Measurements from ENCODE around the gene LRFN3. TPM values are rescaled to one million over a fixed set of nuclear protein-coding genes. Genes with fewer than 3 reads are reported as not detected.

The LRFN3 gene
- total and polyA plus RNA-seq, 2 of the 13 experiments (the other 11 are each of a cell fraction or from before 2014, with no cell fraction given), result 0.74 to 1.6 TPM

- TF ChIP-seq, protein P1, sequence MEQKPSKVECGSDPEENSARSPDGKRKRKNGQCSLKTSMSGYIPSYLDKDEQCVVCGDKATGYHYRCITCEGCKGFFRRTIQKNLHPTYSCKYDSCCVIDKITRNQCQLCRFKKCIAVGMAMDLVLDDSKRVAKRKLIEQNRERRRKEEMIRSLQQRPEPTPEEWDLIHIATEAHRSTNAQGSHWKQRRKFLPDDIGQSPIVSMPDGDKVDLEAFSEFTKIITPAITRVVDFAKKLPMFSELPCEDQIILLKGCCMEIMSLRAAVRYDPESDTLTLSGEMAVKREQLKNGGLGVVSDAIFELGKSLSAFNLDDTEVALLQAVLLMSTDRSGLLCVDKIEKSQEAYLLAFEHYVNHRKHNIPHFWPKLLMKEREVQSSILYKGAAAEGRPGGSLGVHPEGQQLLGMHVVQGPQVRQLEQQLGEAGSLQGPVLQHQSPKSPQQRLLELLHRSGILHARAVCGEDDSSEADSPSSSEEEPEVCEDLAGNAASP (CRISPR knock-in tag; IDR thresholded peaks at IDR 0.05; ENCODE audit: borderline replicate concordance), result peak; percentile 74
- TF ChIP-seq ZBTB26 (CRISPR knock-in tag; IDR thresholded peaks at IDR 0.05; ENCODE audit: borderline replicate concordance), result peak; percentile 84
- TF ChIP-seq DPF2 (CRISPR knock-in tag; IDR thresholded peaks at IDR 0.05; ENCODE audit: borderline replicate concordance, low read depth), result no peak
- TF ChIP-seq ZKSCAN8 (CRISPR knock-in tag; IDR thresholded peaks at IDR 0.05; ENCODE audit: borderline replicate concordance), result no peak
- TF ChIP-seq GABPA (IDR thresholded peaks at IDR 0.05; ENCODE audit: low read depth, low read length), result no peak
- TF ChIP-seq GABPA (CRISPR knock-in tag; IDR thresholded peaks at IDR 0.05; ENCODE audit: low read depth), result no peak; the same call in 1 of the 2 replicates
- TF ChIP-seq NR3C1 (CRISPR knock-in tag; IDR thresholded peaks at IDR 0.05), result no peak
- TF ChIP-seq UBTF (CRISPR knock-in tag; IDR thresholded peaks at IDR 0.05), result no peak
- TF ChIP-seq SIX4 (CRISPR knock-in tag; IDR thresholded peaks at IDR 0.05), result peak; percentile 78; the same call in 1 of the 2 replicates
- TF ChIP-seq ZNF558 (CRISPR knock-in tag; IDR thresholded peaks at IDR 0.05; ENCODE audit: borderline replicate concordance), result peak; percentile 49; the same call in 1 of the 2 replicates
- TF ChIP-seq RBAK (CRISPR knock-in tag; IDR thresholded peaks at IDR 0.05), result no peak
- peak; percentile 69; the same call in 1 of the 2 replicates for TF ChIP-seq ETV6 (CRISPR knock-in tag; conservative IDR thresholded peaks at IDR 0.05)
- peak; percentile 37; the same call in 1 of the 2 replicates for TF ChIP-seq ZFP1 (CRISPR knock-in tag; IDR thresholded peaks at IDR 0.05)
- no peak for TF ChIP-seq ZNF615 (CRISPR knock-in tag; IDR thresholded peaks at IDR 0.05; ENCODE audit: borderline replicate concordance)
- no peak for TF ChIP-seq FOXK2 (IDR thresholded peaks at IDR 0.05)
- no peak for TF ChIP-seq ZFP62 (CRISPR knock-in tag; IDR thresholded peaks at IDR 0.05)
- peak; percentile 89; the same call in 1 of the 2 replicates for TF ChIP-seq KLF6 (CRISPR knock-in tag; IDR thresholded peaks at IDR 0.05)
- TF ChIP-seq POGZ (CRISPR knock-in tag; IDR thresholded peaks at IDR 0.05), result no peak
- no peak for TF ChIP-seq PHF5A (CRISPR knock-in tag; IDR thresholded peaks at IDR 0.05; ENCODE audit: low read depth, unreplicated experiment)
- TF ChIP-seq, protein P2, sequence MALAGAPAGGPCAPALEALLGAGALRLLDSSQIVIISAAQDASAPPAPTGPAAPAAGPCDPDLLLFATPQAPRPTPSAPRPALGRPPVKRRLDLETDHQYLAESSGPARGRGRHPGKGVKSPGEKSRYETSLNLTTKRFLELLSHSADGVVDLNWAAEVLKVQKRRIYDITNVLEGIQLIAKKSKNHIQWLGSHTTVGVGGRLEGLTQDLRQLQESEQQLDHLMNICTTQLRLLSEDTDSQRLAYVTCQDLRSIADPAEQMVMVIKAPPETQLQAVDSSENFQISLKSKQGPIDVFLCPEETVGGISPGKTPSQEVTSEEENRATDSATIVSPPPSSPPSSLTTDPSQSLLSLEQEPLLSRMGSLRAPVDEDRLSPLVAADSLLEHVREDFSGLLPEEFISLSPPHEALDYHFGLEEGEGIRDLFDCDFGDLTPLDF (CRISPR knock-in tag; IDR thresholded peaks at IDR 0.05), result peak; percentile 37; the same call in 1 of the 2 replicates
- no peak for TF ChIP-seq ZKSCAN1 (IDR thresholded peaks at IDR 0.05; ENCODE audit: low read length)
- no peak for TF ChIP-seq ZNF282 (IDR thresholded peaks at IDR 0.05; ENCODE audit: partially characterized antibody)
- TF ChIP-seq SMARCC2 (IDR thresholded peaks at IDR 0.05), result no peak
- no peak for TF ChIP-seq ZNF207 (IDR thresholded peaks at IDR 0.05; ENCODE audit: borderline replicate concordance)
Measured at GRCh38 chr19:35963514-35963913, 27.3 kb downstream of the LRFN3 start (continued).

Data from HepG2 (cell line).